ENCODE results near the gene PCDH1.

GRCh38 chr5:141805874-141806595 is 72.2 kb downstream of the PCDH1 start:
- TF ChIP-seq PATZ1 (CRISPR knock-in tag; IDR thresholded peaks at IDR 0.05; ENCODE audit: borderline replicate concordance) (no peak), SNAI2 (CRISPR knock-in tag; IDR thresholded peaks at IDR 0.05) (no peak), OSR1 (CRISPR knock-in tag; IDR thresholded peaks at IDR 0.05) (no peak), PPARA (CRISPR knock-in tag; IDR thresholded peaks at IDR 0.05; ENCODE audit: borderline replicate concordance) (no peak), ZFP3 (CRISPR knock-in tag; IDR thresholded peaks at IDR 0.05) (no peak)

All from SK-N-SH treated with all-trans-retinoic acid at 6 μM for 48 hours (cell line).